ENCODE results near the gene SNRPE.

DNA sequence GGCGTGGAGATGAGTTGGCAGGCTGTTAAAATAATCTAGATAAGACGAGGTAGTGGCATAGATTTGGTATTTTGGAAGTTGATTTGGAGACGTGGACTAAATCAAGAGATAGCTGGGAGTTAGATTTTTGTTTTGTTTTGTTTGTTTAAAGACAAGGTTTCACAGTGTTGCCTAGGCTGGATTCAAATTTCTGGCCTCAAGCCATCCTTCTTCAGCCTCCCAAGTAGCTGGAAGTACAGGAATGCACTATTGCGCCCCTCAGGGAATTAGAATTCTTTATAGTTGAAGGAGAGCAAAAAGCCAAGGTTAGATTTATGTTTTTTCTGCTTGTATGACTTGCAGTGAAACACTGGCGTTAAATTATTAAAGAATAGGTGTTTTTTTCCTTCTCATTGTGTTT, 22.3 kb upstream of the SNRPE start:
- TF ChIP-seq CTCF (IDR thresholded peaks at IDR 0.05) (no peak), EZH2 (IDR thresholded peaks at IDR 0.05) (no peak), EZH2phosphoT487 (IDR thresholded peaks at IDR 0.05) (no peak)
